HUES6 (cell line): Measurements from ENCODE around the gene POMP.
A peak's percentile ranks its signal among the peaks of the same experiment; 100 is the strongest.

ENCODE experiments used
- H3K27ac ChIP-seq: 2 replicates; pipeline ENCODE4 v1.7.0; 2013; ENCODE audit warnings: low read depth, mild to moderate bottlenecking, low read length, inconsistent platforms
- H3K27me3 ChIP-seq: 2 replicates; pipeline ENCODE4 v1.6.1; 2013; ENCODE audit warnings: low read length; ENCODE audit not compliant: control insufficient read depth, insufficient read depth
- H3K36me3 ChIP-seq: 2 replicates; pipeline ENCODE4 v1.6.1; 2013; ENCODE audit warnings: low read length; ENCODE audit not compliant: control insufficient read depth, insufficient read depth
- H3K4me1 ChIP-seq: 2 replicates; pipeline ENCODE4 v1.6.1; 2013; ENCODE audit warnings: low read length; ENCODE audit not compliant: control insufficient read depth, insufficient read depth
- H3K4me3 ChIP-seq: 2 replicates; pipeline ENCODE4 v1.5.1; 2013; ENCODE audit warnings: low read depth, low read length
- H3K9ac ChIP-seq: one replicate; pipeline ENCODE4 v1.6.1; 2013; ENCODE audit warnings: mild to moderate bottlenecking, low read length
- H3K9me3 ChIP-seq: 2 replicates; pipeline ENCODE4 v1.6.1; 2013; ENCODE audit warnings: low read depth, low read length; ENCODE audit not compliant: control insufficient read depth, insufficient read depth

Gene POMP

GRCh38 chr13:28699246-28699645 lies 40.3 kb downstream of the POMP start:
- no peaks in the 10 kb centered on the region; the same call in 1 of the 2 replicates for H3K36me3 ChIP-seq
- no peaks in the 10 kb centered on the region for H3K9me3 ChIP-seq
- no peak overlapping the region for H3K4me3 ChIP-seq
- H3K27ac ChIP-seq = no peak overlapping the region
- no peaks in the 10 kb centered on the region for H3K27me3 ChIP-seq
- no peak overlapping the region for H3K9ac ChIP-seq
- H3K4me1 ChIP-seq = peaks cover 6% of the 10 kb centered on the region

DNA sequence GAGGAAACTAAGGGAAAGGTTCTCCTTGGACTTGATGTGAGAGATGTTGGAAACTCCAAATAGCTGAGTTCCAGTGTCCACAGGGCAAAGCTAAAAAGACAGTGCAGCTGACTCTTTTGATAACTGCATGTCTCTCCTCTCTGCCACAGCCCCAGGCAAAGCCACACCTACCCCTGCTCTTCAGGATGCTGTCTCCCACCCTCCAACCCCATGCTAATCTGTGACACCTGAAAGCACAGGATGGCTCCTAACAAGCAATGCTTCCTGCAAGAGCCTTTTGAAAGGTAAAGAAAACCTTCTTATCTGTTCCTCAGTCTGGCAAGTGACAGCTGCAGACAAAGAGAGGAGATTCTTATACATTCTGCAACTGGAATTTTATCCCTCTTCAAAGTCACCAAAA lies 45.4 kb downstream of the POMP start:
- Histone ChIP-seq H3K27me3 (no peaks in the 10 kb centered on the region), H3K9ac (no peak overlapping the region), H3K4me3 (no peak overlapping the region), H3K27ac (no peak overlapping the region), H3K36me3 (no peaks in the 10 kb centered on the region; the same call in 1 of the 2 replicates), H3K9me3 (no peaks in the 10 kb centered on the region), H3K4me1 (no peaks in the 10 kb centered on the region; the same call in 1 of the 2 replicates)

DNA sequence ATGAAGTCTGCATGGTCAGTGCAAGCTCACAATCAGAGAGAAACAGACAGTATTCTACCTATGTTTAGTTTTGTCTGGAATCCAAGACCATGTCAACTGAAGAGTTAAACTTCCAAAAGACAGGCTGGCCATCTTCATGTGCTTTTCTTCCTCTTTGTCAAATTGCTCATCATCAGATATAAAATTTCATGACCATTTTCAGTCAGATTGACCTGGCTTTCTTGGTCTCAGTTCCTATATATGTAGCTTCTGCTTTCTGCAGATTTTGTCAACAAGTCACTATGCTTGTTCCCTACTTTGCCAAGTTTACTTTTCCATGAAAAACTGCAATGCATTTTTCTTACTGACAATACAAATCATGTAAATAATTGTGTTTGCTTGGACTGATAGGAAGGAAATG lies 46.0 kb downstream of the POMP start:
- H3K4me1 ChIP-seq = no peaks in the 10 kb centered on the region; the same call in 1 of the 2 replicates
- no peak overlapping the region for H3K4me3 ChIP-seq
- H3K9ac ChIP-seq = no peak overlapping the region
- no peak overlapping the region for H3K27ac ChIP-seq
- H3K36me3 ChIP-seq = no peaks in the 10 kb centered on the region; the same call in 1 of the 2 replicates
- H3K27me3 ChIP-seq = no peaks in the 10 kb centered on the region
- no peaks in the 10 kb centered on the region for H3K9me3 ChIP-seq

GRCh38 chr13:28705461-28706083 lies 46.6 kb downstream of the POMP start:
- Histone ChIP-seq H3K9me3 (no peaks in the 10 kb centered on the region), H3K4me3 (no peak overlapping the region), H3K27me3 (no peaks in the 10 kb centered on the region), H3K36me3 (no peaks in the 10 kb centered on the region; the same call in 1 of the 2 replicates), H3K27ac (no peak overlapping the region), H3K9ac (no peak overlapping the region), H3K4me1 (no peaks in the 10 kb centered on the region; the same call in 1 of the 2 replicates)

DNA sequence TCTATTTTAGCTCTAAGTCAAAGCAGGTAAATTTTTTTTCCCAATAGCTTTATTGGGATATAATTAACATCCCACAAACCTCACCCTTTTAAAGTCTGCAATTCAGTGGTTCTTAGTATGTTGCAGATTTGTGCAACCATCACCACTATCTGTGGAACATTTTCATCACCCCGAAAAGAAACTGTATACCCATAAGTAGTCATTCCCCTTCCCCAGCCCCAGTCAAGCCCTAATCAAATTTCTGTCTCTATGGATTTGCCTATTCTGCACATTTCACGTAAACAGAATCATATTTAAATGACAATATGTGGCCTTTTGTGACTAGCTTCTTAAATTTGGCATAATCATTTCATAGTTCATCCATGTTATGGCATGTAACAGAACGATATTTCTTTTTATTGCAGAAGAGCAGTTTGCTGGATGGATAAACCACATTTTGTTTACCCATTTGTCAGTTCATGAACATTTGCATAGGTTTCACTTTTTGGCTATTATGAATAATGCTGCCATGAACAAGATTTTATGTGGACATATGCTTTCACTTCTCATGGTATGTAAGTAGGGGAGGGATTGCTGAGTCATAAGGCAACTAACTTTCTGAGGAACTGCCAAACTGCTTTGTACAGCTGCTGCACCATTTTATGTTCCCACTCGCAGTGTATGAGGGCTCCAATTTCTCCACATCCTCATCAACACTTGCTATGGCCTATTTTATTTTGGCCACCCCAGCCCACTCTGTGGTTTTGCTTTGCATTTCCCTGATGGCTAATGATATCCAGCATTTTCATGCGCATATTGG lies 48.9 kb downstream of the POMP start:
- H3K4me3 ChIP-seq = no peak overlapping the region
- no peaks in the 10 kb centered on the region for H3K36me3 ChIP-seq
- no peak overlapping the region for H3K9ac ChIP-seq

GRCh38 chr13:28710161-28710560 lies 51.2 kb downstream of the POMP start:
- no peak overlapping the region for H3K27ac ChIP-seq
- no peaks in the 10 kb centered on the region; the same call in 1 of the 2 replicates for H3K4me1 ChIP-seq
- H3K9ac ChIP-seq = no peak overlapping the region
- no peaks in the 10 kb centered on the region for H3K27me3 ChIP-seq
- no peaks in the 10 kb centered on the region for H3K9me3 ChIP-seq
- H3K4me3 ChIP-seq = no peak overlapping the region
- H3K36me3 ChIP-seq = no peaks in the 10 kb centered on the region

More for the DNA sequence above, 48.9 kb downstream of the POMP start:
- Histone ChIP-seq H3K27me3 (no peaks in the 10 kb centered on the region), H3K27ac (no peak overlapping the region), H3K4me1 (no peaks in the 10 kb centered on the region; the same call in 1 of the 2 replicates), H3K9me3 (no peaks in the 10 kb centered on the region)

DNA sequence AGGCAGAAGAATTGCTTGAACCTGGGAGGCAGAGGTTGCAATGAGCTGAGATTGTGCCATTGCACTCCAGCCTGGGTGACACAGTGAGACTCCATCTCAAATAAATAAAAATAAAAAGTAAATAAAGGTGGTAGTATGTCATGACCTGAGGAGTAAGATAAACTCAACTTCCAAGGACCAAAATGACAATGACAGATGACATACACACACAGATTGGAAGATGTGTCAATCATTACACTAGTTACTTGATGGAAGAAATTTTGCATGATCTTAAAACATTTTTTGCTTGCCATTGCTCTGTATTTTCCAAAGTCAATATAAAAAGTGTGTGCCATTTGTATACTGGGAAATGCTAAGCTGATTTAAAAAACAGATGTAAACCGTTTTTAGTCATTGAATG lies 55.7 kb downstream of the POMP start:
- H3K4me1 ChIP-seq = peaks cover 22% of the 10 kb centered on the region
- peaks cover 18% of the 10 kb centered on the region for H3K27me3 ChIP-seq
- no peak overlapping the region for H3K4me3 ChIP-seq
- H3K27ac ChIP-seq = no peak overlapping the region
- H3K9ac ChIP-seq = no peak overlapping the region
- H3K9me3 ChIP-seq = no peaks in the 10 kb centered on the region
- no peaks in the 10 kb centered on the region for H3K36me3 ChIP-seq

DNA sequence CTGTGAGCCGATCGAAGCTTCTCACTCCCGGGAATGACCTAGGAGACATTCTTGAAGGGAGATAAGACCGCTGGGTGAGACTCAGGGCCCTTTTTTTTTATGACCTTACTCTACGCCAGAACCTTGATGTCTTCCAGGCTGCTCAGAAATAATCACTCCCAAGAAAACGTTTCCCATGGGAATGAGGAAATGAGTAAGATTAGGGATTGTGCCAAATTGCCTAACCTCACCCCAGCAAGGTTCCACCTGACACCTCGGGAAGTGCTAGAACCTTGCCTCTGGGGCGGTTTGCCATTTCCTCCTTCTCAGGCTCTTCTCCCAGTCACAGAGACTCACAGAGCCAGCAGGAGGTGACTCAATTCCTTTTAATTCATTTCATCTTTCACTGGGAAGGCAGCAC lies 57.6 kb downstream of the POMP start:
- no peaks in the 10 kb centered on the region for H3K36me3 ChIP-seq
- peaks cover 21% of the 10 kb centered on the region for H3K27me3 ChIP-seq

DNA sequence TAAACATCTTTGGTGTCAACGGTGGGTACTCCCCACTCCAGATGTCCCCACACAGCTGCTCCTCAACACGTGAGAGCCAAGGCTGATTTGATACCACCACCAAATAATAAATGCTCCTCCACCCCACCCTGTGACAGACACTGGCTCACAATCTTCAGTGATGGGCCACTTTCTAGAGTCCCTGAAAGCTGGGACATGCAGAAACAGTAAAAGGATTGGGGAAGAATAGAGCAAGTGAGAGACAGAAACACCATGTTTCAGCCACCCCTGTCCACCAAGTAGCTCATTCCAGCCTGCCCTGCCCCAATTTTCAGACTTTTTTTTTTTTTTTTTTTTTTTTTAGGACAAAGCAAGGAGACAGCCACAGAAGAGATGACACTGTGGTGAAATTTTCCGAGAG lies 58.2 kb downstream of the POMP start:
- peaks cover 21% of the 10 kb centered on the region for H3K27me3 ChIP-seq
- no peak overlapping the region for H3K27ac ChIP-seq
- no peaks in the 10 kb centered on the region for H3K9me3 ChIP-seq
- H3K9ac ChIP-seq = no peak overlapping the region
- H3K4me3 ChIP-seq = no peak overlapping the region; the same call in 1 of the 2 replicates
- no peaks in the 10 kb centered on the region for H3K36me3 ChIP-seq
- H3K4me1 ChIP-seq = peaks cover 22% of the 10 kb centered on the region

More for the DNA sequence above, 57.6 kb downstream of the POMP start:
- Histone ChIP-seq H3K27ac (no peak overlapping the region), H3K4me3 (no peak overlapping the region), H3K4me1 (peaks cover 22% of the 10 kb centered on the region), H3K9ac (no peak overlapping the region), H3K9me3 (no peaks in the 10 kb centered on the region)

DNA sequence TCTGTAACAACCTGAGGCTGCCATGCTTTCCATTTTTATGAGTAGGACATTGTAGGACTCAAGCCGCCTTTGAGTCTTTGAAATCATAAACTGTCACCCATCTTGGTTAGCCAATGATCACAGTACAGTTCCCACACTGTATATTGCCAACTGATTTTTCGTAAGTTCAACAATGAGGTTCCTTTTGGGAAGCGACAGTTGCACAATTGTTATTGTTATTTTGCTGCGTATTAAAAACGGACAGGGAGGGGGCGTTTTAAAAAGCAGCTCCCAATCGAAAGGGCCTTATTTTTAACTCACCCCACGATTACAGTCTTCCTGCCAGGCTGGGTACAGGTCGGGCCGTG lies 59.2 kb downstream of the POMP start:
- Histone ChIP-seq H3K36me3 (no peaks in the 10 kb centered on the region), H3K27ac (no peak overlapping the region), H3K9ac (peak overlapping the region; percentile 64), H3K27me3 (peaks cover 21% of the 10 kb centered on the region), H3K9me3 (no peaks in the 10 kb centered on the region), H3K4me1 (peaks cover 22% of the 10 kb centered on the region), H3K4me3 (peak overlapping the region; percentile 71)

DNA sequence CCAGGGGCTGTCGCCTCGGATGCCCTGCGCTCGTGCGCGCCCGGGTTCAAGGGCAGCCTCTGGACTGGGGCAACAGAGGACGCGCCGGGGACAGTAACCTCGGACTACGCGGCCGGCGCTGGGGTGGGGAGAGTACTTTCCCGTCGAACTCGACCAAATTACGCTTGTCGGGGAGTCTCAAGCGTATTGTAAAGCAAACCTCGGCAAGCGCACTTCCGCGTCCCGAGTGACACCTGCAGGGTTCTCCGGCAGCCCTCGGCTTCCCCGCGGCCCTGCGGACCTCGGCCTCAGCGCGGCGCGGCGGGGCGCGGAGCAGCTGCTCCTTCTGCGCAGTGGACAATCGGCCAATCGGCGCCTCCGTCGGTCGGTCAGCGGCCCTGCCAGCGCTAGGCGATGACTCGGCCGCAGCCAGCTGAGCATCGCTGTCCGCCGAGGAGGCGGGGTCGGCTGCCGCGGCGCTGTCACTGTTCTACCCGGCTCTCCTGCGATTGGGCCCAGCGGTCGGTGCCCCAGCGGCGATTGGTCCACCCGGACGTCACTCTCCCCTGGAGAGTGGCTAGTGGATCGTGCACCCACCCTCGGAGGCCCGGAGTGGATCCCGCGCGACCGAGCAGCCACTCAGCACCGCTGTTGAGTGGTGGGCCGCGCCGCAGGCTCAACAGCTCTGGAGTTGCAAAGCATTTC lies 59.8 kb downstream of the POMP start, which contains the start of gene SLC46A3:
Gene SLC46A3 (minus strand): TSS at position 428 of the 684 bp plus-strand sequence. CDS start 972 bp downstream, outside the sequence.
- H3K9ac ChIP-seq = peak within 1 kb of the TSS; percentile 64
- H3K27ac ChIP-seq = no peak within 1 kb of the TSS
- peaks cover 21% of the 10 kb centered on the region for H3K27me3 ChIP-seq
- no peaks in the 10 kb centered on the region for H3K9me3 ChIP-seq
- peaks cover 22% of the 10 kb centered on the region for H3K4me1 ChIP-seq
- peak within 1 kb of the TSS; percentile 71 for H3K4me3 ChIP-seq
- H3K36me3 ChIP-seq = no peaks in the 10 kb centered on the region
